Measurements from ENCODE around the gene EEPD1.

- TF ChIP-seq EP300 (IDR thresholded peaks at IDR 0.05) (no peak), CTCF (IDR thresholded peaks at IDR 0.05) (no peak)
Measured at GRCh38 chr7:36115448-36116321, 37.4 kb upstream of the EEPD1 start.

Measured in ovary (tissue), 3 donors.